Measurements from ENCODE around the gene RNF11. TPM values are rescaled to one million over a fixed set of nuclear protein-coding genes. Genes with fewer than 3 reads are reported as not detected.

The RNF11 gene
- total RNA-seq, 2 experiments from 2014 or later: 91.3 to 97.4 TPM

GRCh38 chr1:51270751-51271150 is 34.7 kb downstream of the RNF11 start:
- H3K27ac Mint-ChIP-seq: no peak overlapping the region
- no peak for ATAC-seq (ENCODE audit: poor library complexity)
- H3K27me3 Mint-ChIP-seq: no peaks in the 10 kb centered on the region
- Histone ChIP-seq H3K4me1 (ENCODE audit: insufficient read depth, low read length) (peaks cover 18% of the 10 kb centered on the region), H3K27ac (ENCODE audit: low read depth in 1 of 2, low read length in 2 of 2) (no peak overlapping the region), H3K9me3 (ENCODE audit: control insufficient read depth in 1 of 2, insufficient read depth in 1 of 2, low read length in 2 of 2) (no peaks in the 10 kb centered on the region), H3K4me3 (ENCODE audit: low read length) (no peak overlapping the region), H3K36me3 (ENCODE audit: insufficient read depth, low read length) (peaks cover 30% of the 10 kb centered on the region), H3K27me3 (ENCODE audit: control insufficient read depth in 1 of 2, insufficient read depth in 2 of 2, low read length in 2 of 2) (no peaks in the 10 kb centered on the region)
- no peak overlapping the region for H3K4me3 Mint-ChIP-seq
- peaks cover 71% of the 10 kb centered on the region for H3K36me3 Mint-ChIP-seq (ENCODE audit: low read depth)
- CTCF ChIA-PET: no interaction called here
- intact Hi-C loops (cut with DNase I, micrococcal nuclease): loop anchor here in 1 of 2 experiments (5.0 kb wide), 1 partner anchor 33 kb away; the partner anchor contains the start of gene RNF11
- POLR2A ChIA-PET: no interaction called here
- DNase-seq: no peak
- TF ChIP-seq CTCF (IDR thresholded peaks at IDR 0.05): no peak
- H3K4me1 Mint-ChIP-seq (ENCODE audit: low read depth): peaks cover 28% of the 10 kb centered on the region
- no peaks in the 10 kb centered on the region for H3K9me3 Mint-ChIP-seq

- H3K27me3 Mint-ChIP-seq: no peaks in the 10 kb centered on the region
- DNase-seq: no peak
- peaks cover 81% of the 10 kb centered on the region for H3K36me3 Mint-ChIP-seq (ENCODE audit: low read depth)
- TF ChIP-seq CTCF (IDR thresholded peaks at IDR 0.05): no peak
- ATAC-seq (ENCODE audit: poor library complexity): no peak
- ChIA-PET CTCF (no interaction called here), POLR2A (no interaction called here)
- Histone ChIP-seq H3K36me3 (ENCODE audit: insufficient read depth, low read length) (peaks cover 32% of the 10 kb centered on the region), H3K27me3 (ENCODE audit: control insufficient read depth in 1 of 2, insufficient read depth in 2 of 2, low read length in 2 of 2) (no peaks in the 10 kb centered on the region), H3K27ac (ENCODE audit: low read depth in 1 of 2, low read length in 2 of 2) (no peak overlapping the region), H3K9me3 (ENCODE audit: control insufficient read depth in 1 of 2, insufficient read depth in 1 of 2, low read length in 2 of 2) (no peaks in the 10 kb centered on the region), H3K4me3 (ENCODE audit: low read length) (no peak overlapping the region), H3K4me1 (ENCODE audit: insufficient read depth, low read length) (no peaks in the 10 kb centered on the region)
- H3K9me3 Mint-ChIP-seq: no peaks in the 10 kb centered on the region
- H3K4me1 Mint-ChIP-seq (ENCODE audit: low read depth): peaks cover 6% of the 10 kb centered on the region
- intact Hi-C loops (cut with DNase I, micrococcal nuclease): loop anchor here in 1 of 2 experiments (5.0 kb wide), 1 partner anchor 36 kb away; the partner anchor contains the start of gene RNF11
- H3K4me3 Mint-ChIP-seq: no peak overlapping the region
- H3K27ac Mint-ChIP-seq: no peak overlapping the region
Measured at GRCh38 chr1:51272916-51273315, 36.8 kb downstream of the RNF11 start.

- Histone ChIP-seq H3K27me3 (ENCODE audit: control insufficient read depth in 1 of 2, insufficient read depth in 2 of 2, low read length in 2 of 2) (no peaks in the 10 kb centered on the region), H3K36me3 (ENCODE audit: insufficient read depth, low read length) (peaks cover 30% of the 10 kb centered on the region), H3K4me3 (ENCODE audit: low read length) (no peak overlapping the region), H3K27ac (ENCODE audit: low read depth in 1 of 2, low read length in 2 of 2) (no peak overlapping the region), H3K4me1 (ENCODE audit: insufficient read depth, low read length) (no peaks in the 10 kb centered on the region), H3K9me3 (ENCODE audit: control insufficient read depth in 1 of 2, insufficient read depth in 1 of 2, low read length in 2 of 2) (no peaks in the 10 kb centered on the region)
- H3K36me3 Mint-ChIP-seq (ENCODE audit: low read depth): peaks cover 65% of the 10 kb centered on the region
- no peak for TF ChIP-seq CTCF (IDR thresholded peaks at IDR 0.05)
- ChIA-PET CTCF (no interaction called here), POLR2A (no interaction called here)
- no peak overlapping the region for H3K4me3 Mint-ChIP-seq
- no peaks in the 10 kb centered on the region for H3K9me3 Mint-ChIP-seq
- intact Hi-C loops (cut with DNase I, micrococcal nuclease): loop anchor here in 1 of 2 experiments (5.0 kb wide), 1 partner anchor 37 kb away; the partner anchor contains the start of gene RNF11
- no peaks in the 10 kb centered on the region for H3K4me1 Mint-ChIP-seq (ENCODE audit: low read depth)
- no peaks in the 10 kb centered on the region for H3K27me3 Mint-ChIP-seq
- H3K27ac Mint-ChIP-seq: no peak overlapping the region
- ATAC-seq (ENCODE audit: poor library complexity): no peak
- no peak for DNase-seq
Measured at GRCh38 chr1:51274676-51275075, 38.6 kb downstream of the RNF11 start.

Data from CD4-positive, alpha-beta T cell (primary cell).